ENCODE measurements around the gene TMEM158. TPM values are rescaled to one million over a fixed set of nuclear protein-coding genes. Genes with fewer than 3 reads are reported as not detected.

Gene TMEM158
- polyA plus RNA-seq, 1 of the 3 experiments (the other 2 are of a cell fraction) = 76.4 TPM

DNA sequence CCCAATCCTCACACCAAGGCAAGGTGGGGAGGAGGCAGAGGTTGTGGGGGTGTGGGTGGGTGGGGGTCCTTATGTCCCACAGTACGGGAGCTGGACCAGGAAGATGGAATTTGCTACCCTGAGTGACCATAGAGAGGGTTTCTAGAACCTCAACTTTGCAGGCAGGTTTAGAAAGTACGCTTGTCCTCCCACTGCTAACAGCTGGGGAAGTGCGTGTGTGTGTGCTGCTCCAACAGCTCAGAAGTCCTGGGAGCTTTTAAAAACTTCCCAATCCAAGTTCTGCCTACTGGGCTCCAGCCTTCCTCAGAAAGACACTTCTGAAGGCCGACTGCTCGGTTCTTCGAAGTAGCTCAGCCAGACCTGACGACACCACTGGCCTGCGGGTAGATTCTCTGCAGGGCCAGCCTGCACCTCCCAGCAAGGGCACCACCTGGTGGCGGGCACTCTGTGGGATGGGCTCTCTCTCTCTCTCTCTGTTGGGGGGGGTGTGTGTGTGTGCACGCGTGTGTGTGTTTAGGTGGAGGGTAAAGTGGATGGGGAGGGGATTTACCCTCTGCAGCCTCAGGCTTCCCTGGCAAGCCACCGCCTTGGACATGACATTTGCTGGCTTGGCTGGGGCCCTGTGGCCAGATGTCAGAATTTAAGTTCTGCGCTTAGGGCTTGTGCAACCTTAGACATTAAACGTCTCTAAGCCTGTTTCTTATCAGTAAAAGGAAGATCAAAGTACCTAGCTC is 15.6 kb downstream of the TMEM158 start (continued):
- TF ChIP-seq, protein P1, sequence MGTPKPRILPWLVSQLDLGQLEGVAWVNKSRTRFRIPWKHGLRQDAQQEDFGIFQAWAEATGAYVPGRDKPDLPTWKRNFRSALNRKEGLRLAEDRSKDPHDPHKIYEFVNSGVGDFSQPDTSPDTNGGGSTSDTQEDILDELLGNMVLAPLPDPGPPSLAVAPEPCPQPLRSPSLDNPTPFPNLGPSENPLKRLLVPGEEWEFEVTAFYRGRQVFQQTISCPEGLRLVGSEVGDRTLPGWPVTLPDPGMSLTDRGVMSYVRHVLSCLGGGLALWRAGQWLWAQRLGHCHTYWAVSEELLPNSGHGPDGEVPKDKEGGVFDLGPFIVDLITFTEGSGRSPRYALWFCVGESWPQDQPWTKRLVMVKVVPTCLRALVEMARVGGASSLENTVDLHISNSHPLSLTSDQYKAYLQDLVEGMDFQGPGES (IDR thresholded peaks at IDR 0.05; ENCODE audit: low read depth, low read length) = no peak
- no peak; a peak in 1 of 4 replicates for TF ChIP-seq EP300 (IDR thresholded peaks at IDR 0.05; ENCODE audit: borderline replicate concordance in 1 of 2, low read depth in 1 of 2, low read length in 1 of 2)
- TF ChIP-seq, protein P2, sequence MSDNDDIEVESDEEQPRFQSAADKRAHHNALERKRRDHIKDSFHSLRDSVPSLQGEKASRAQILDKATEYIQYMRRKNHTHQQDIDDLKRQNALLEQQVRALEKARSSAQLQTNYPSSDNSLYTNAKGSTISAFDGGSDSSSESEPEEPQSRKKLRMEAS (IDR thresholded peaks at IDR 0.05; ENCODE audit: low read depth) = peak; percentile 79
- TF ChIP-seq, protein P3, sequence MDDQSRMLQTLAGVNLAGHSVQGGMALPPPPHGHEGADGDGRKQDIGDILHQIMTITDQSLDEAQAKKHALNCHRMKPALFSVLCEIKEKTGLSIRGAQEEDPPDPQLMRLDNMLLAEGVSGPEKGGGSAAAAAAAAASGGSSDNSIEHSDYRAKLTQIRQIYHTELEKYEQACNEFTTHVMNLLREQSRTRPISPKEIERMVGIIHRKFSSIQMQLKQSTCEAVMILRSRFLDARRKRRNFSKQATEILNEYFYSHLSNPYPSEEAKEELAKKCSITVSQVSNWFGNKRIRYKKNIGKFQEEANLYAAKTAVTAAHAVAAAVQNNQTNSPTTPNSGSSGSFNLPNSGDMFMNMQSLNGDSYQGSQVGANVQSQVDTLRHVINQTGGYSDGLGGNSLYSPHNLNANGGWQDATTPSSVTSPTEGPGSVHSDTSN (IDR thresholded peaks at IDR 0.05) = no peak
- TF ChIP-seq TEAD4 (IDR thresholded peaks at IDR 0.05; ENCODE audit: borderline replicate concordance, insufficient read depth) = no peak
- no peak for TF ChIP-seq FOSL2 (IDR thresholded peaks at IDR 0.05; ENCODE audit: borderline replicate concordance, low read depth)
- TF ChIP-seq RAD21 (IDR thresholded peaks at IDR 0.05; ENCODE audit: low read length) = peak; percentile 81
- 0 out of 2 replicates have a peak, but pooled peaks have one; percentile 8 for TF ChIP-seq RXRA (IDR thresholded peaks at IDR 0.05; ENCODE audit: borderline replicate concordance, low read depth)
- TF ChIP-seq FOXM1 (IDR thresholded peaks at IDR 0.05; ENCODE audit: low read depth) = no peak

DNA sequence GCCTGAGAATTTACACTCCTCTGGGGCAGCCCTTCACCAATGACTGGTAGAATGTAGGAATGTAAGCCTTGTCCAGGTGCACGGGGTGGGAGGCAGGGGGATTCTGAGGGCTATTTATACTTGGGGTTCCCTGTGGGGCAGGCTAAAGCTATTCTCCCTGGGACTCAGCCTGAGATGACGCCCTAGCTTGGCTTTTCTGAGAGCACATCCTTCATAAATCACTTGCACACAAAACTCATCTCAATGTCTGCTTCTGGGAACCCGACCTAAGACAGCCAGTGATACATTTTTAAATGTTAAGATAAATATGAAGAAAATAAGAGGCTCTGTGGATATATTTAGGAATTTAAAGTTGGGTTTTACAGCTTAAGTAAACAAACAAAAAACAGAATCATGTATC is 16.6 kb downstream of the TMEM158 start:
- H3K9ac ChIP-seq = no peak overlapping the region
- H3K4me1 ChIP-seq (ENCODE audit: control insufficient read depth in 1 of 2, insufficient read depth in 2 of 2, low read depth in 1 of 2, low read length in 1 of 2) = peaks cover 0 to 5% of the 10 kb centered on the region in 2 experiments; a peak in 1 of 4 replicates
- H3K4me3 ChIP-seq (ENCODE audit: low read depth in 2 of 2, low read length in 1 of 2) = no peak overlapping the region
- WGBS (ENCODE audit: low lambda C conversion rate) = 91% methylated on average over 3 of the region's 3 CpGs
- no peaks in the 10 kb centered on the region for H3K9me2 ChIP-seq
- no peaks in the 10 kb centered on the region for H3F3A ChIP-seq (replicated peaks; ENCODE audit: insufficient read depth)
- no peak for DNase-seq
- no peak overlapping the region for H3K27ac ChIP-seq (ENCODE audit: low read depth in 2 of 2, low read length in 1 of 2)
- H2AFZ ChIP-seq (ENCODE audit: low read depth) = no peak overlapping the region
- H4K20me1 ChIP-seq (ENCODE audit: insufficient read depth) = no peaks in the 10 kb centered on the region
- TF ChIP-seq, protein P1 (IDR thresholded peaks at IDR 0.05; ENCODE audit: low read depth, low read length) = no peak
- TF ChIP-seq JUND (IDR thresholded peaks at IDR 0.05) = no peak
- TF ChIP-seq NFIC (IDR thresholded peaks at IDR 0.05; ENCODE audit: borderline replicate concordance) = no peak
- TF ChIP-seq, protein P4, sequence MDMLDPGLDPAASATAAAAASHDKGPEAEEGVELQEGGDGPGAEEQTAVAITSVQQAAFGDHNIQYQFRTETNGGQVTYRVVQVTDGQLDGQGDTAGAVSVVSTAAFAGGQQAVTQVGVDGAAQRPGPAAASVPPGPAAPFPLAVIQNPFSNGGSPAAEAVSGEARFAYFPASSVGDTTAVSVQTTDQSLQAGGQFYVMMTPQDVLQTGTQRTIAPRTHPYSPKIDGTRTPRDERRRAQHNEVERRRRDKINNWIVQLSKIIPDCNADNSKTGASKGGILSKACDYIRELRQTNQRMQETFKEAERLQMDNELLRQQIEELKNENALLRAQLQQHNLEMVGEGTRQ (IDR thresholded peaks at IDR 0.05; ENCODE audit: borderline replicate concordance, low read depth, low read length) = no peak
- TF ChIP-seq TCF12 (IDR thresholded peaks at IDR 0.05) = no peak
- TF ChIP-seq TEAD4 (IDR thresholded peaks at IDR 0.05; ENCODE audit: borderline replicate concordance, insufficient read depth) = no peak
- TF ChIP-seq SIN3A (IDR thresholded peaks at IDR 0.05; ENCODE audit: borderline replicate concordance, low read depth, low read length) = no peak
- TF ChIP-seq, protein P5, sequence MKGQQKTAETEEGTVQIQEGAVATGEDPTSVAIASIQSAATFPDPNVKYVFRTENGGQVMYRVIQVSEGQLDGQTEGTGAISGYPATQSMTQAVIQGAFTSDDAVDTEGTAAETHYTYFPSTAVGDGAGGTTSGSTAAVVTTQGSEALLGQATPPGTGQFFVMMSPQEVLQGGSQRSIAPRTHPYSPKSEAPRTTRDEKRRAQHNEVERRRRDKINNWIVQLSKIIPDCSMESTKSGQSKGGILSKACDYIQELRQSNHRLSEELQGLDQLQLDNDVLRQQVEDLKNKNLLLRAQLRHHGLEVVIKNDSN (IDR thresholded peaks at IDR 0.05; ENCODE audit: borderline replicate concordance, low read depth) = no peak
- no peak for TF ChIP-seq EZH2phosphoT487 (IDR thresholded peaks at IDR 0.05; ENCODE audit: borderline replicate concordance, low read depth)
- no peak for TF ChIP-seq GATA2 (CRISPR knock-in tag; IDR thresholded peaks at IDR 0.05)
- no peak for TF ChIP-seq ELF1 (IDR thresholded peaks at IDR 0.05)
- no peaks in the 10 kb centered on the region for H3K36me3 ChIP-seq (replicated peaks in 1 of 2; ENCODE audit: control insufficient read depth in 1 of 2, insufficient read depth in 2 of 2, low read length in 1 of 2)
- CTCF ChIA-PET = interaction anchor here (0.6 to 26.9 kb wide), 20 partner anchors 10 to 741 kb away, joined by 3 to 631 read pairs (median 7); partner anchors contain the start of genes CDCP1 and TMEM158
- no peaks in the 10 kb centered on the region for H3K27me3 ChIP-seq (ENCODE audit: insufficient read depth)
- POLR2A ChIA-PET = no interaction called here
- no peaks in the 10 kb centered on the region for H3K9me3 ChIP-seq
- H3K4me2 ChIP-seq = no peak overlapping the region
- no peaks in the 10 kb centered on the region for H3K79me2 ChIP-seq (ENCODE audit: insufficient read depth)

Measured in SK-N-SH (cell line).